Epithelial cell of proximal tubule (primary cell): ENCODE data around the gene RP9. TPM values are rescaled to one million over a fixed set of nuclear protein-coding genes. Genes with fewer than 3 reads are reported as not detected.
A peak's percentile ranks its signal among the peaks of the same experiment; 100 is the strongest.

Source experiments
- DNase-seq: peaks from one replicate; pipeline ENCODE4 v3.0.0-alpha.2; 2011; ENCODE audit warnings: low read depth
- H3K4me3 ChIP-seq: 2 replicates; pipeline ENCODE4 v1.5.1; 2011; ENCODE audit warnings: low read depth, mild to moderate bottlenecking, low read length
- total RNA-seq: library from RNA; depleted of rRNA; stranded (reverse); fragments of >200 nt; gene quantifications from 2 replicates; pipeline ENCODE4 v1.2.3, GENCODE V29; 2015
- TF ChIP-seq, protein P1 (sequence below): conservative IDR thresholded peaks from 2 replicates; pipeline ENCODE4 v1.5.1; 2012; ENCODE audit warnings: low read depth, mild to moderate bottlenecking, low read length

Gene RP9
- total RNA-seq, 1 donor from 2014 or later: 26.5 TPM

DNA sequence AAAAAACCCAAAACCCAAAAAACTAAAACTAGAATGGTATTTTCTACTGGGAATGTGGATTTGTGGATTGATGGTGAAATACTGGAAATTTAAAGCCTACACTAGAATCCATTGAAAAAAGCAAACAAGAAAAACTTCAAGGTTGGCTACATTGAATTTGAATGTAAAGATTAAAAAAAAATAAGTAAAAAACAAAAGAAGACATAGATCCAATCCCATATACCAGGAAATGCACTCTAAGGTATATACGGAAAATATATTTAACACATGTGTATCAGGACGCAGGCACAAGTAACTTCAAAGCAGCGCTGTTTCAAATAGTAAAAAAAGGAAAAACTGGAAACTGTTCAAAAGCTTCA is 19.4 kb upstream of the RP9 start:
- TF ChIP-seq, protein P1, sequence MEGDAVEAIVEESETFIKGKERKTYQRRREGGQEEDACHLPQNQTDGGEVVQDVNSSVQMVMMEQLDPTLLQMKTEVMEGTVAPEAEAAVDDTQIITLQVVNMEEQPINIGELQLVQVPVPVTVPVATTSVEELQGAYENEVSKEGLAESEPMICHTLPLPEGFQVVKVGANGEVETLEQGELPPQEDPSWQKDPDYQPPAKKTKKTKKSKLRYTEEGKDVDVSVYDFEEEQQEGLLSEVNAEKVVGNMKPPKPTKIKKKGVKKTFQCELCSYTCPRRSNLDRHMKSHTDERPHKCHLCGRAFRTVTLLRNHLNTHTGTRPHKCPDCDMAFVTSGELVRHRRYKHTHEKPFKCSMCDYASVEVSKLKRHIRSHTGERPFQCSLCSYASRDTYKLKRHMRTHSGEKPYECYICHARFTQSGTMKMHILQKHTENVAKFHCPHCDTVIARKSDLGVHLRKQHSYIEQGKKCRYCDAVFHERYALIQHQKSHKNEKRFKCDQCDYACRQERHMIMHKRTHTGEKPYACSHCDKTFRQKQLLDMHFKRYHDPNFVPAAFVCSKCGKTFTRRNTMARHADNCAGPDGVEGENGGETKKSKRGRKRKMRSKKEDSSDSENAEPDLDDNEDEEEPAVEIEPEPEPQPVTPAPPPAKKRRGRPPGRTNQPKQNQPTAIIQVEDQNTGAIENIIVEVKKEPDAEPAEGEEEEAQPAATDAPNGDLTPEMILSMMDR: no peak
- peak overlapping the region; percentile 88 for H3K4me3 ChIP-seq
- DNase-seq: no peak

DNA sequence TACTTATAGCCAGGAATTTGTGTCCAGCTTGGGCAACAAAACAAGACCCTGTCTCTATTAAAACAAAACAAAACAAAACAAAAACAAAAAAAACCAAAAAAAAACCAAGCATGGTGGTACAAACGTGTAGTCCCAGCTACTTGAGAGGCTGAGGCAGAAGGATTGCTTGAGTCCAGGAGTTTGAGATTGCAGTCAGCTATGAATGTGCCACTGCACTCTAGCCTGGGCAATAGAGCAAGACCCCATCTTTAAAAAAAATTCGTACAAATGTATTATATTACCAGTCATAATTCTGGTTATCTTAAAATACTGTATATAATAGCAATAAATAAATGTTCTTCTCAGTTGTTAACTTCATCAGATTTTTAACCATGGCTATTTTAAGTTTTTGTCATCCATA is 17.9 kb upstream of the RP9 start:
- H3K4me3 ChIP-seq: no peak overlapping the region
- no peak for DNase-seq
- TF ChIP-seq, protein P1: no peak

DNA sequence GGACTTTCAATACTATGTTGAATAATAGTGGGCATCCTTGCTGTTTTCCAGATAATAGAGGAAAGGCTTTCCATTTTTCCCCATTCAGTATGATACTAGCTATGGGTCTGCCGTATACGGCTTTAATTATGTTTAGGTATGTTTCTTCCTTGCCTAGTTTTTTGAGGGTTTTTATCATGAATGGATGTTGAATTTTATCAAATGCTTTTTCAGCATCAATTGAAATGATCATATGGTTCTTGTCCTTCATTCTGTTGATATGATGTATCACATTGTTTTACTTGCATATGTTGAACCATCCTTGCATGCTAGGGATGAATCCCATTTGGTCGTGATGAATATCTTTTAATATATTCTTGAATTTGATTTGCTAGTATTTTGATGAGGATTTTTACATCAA is 9.2 kb upstream of the RP9 start:
- TF ChIP-seq, protein P1: no peak
- no peak for DNase-seq
- no peak overlapping the region for H3K4me3 ChIP-seq

DNA sequence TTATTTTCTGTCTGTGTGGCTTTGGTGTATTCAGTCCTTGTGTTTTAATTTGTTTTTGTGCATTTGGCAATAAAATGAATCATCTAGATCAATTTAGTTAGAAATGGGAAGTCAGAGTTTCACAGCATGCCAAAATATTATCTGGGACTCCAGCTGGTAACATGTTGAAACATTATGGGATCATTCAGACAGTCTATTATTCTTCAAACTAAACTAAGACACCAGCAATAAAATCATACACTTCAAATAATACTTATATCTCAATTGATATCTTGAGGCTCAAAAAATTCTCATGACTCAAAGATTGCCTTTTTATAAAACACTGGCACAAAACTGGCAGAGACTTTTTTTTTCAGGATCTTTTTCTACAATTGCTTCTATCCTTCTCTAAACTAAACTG is 5.8 kb upstream of the RP9 start:
- TF ChIP-seq, protein P1: no peak
- no peak for DNase-seq
- H3K4me3 ChIP-seq: no peak overlapping the region

DNA sequence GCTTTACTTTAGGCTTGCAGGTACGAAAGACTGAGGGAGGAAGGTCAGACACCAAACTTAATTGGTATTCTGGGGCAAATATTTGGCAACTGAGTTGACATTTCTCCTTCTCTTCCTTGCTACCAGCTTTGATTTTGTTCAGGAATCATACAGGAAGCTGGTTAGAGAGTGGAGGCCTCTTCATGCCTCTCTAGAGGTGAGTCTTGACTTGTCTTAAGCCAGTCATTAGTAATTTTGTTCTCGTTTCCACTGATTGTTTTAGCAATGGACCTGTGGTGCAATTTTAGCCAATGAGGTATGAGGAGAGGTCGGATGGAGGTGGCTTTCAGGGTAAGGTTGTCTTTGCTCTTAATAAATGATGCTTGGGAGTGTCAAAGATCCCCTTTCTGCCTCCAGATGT is 2.4 kb upstream of the RP9 start:
- no peak overlapping the region for H3K4me3 ChIP-seq
- DNase-seq: no peak
- TF ChIP-seq, protein P1: no peak

DNA sequence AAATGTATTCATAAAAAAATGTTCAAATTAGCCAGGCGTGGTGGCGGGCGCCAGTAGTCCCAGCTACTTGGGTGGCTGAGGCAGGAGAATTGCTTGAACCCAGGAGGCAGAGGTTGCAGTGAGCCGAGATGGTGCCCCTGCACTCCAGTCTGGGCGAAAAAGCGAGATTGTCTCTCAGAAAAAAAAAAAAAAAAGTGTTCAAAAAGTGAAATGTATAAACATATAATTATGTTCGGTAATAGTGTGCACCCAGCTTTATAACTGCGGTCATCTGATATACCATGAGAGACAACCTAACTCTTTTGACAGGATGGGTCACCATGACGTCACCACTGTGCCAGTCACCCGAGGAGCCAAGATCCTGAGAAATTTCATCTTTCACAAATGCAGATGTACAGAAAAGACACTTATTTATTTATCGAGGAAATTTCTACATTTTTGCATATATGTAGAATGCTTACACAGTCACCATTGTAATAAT is 594 bp upstream of the RP9 start:
- peak overlapping the region; percentile 71 for H3K4me3 ChIP-seq
- TF ChIP-seq, protein P1: no peak
- DNase-seq: no peak

DNA sequence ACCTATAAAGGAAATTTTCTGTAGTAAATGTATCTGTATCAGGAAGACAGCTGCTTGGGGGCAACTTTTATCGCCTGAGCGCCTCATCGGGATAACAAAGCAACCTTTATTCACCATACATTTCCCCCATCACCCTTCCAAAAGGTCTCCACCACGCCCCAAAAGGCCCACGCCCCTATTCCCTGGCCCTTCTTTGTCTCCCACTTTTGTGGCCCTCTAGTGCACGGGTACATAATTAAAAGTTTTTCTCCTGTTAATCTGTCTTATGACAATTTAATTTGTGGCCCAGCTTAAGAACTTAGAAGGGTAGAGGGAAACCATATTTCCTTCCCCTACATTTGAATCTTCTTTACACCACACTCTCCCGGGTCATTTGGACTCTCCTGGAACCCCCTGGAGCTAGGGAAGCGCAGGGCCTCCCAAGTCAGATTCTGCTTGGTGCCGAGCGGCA is 625 bp downstream of the RP9 start:
- TF ChIP-seq, protein P1: peak; percentile 9
- DNase-seq: no peak
- peak overlapping the region; percentile 71 for H3K4me3 ChIP-seq
